Stimulated activated naive CD4-positive, alpha-beta T cell (primary cell): ENCODE data around the gene CACNG1.

Experiments
- DNase-seq, 6 experiments: peaks; one replicate each; lab custom pipeline; 2025; lab: John Stamatoyannopoulos, UW

CACNG1 gene

GRCh38 chr17:67051155-67051538 is 6.8 kb downstream of the CACNG1 start:
- DNase-seq, result no peak

- no peak for DNase-seq
These were observed 7.5 kb downstream of the CACNG1 start for GRCh38 chr17:67051837-67052236.

DNA sequence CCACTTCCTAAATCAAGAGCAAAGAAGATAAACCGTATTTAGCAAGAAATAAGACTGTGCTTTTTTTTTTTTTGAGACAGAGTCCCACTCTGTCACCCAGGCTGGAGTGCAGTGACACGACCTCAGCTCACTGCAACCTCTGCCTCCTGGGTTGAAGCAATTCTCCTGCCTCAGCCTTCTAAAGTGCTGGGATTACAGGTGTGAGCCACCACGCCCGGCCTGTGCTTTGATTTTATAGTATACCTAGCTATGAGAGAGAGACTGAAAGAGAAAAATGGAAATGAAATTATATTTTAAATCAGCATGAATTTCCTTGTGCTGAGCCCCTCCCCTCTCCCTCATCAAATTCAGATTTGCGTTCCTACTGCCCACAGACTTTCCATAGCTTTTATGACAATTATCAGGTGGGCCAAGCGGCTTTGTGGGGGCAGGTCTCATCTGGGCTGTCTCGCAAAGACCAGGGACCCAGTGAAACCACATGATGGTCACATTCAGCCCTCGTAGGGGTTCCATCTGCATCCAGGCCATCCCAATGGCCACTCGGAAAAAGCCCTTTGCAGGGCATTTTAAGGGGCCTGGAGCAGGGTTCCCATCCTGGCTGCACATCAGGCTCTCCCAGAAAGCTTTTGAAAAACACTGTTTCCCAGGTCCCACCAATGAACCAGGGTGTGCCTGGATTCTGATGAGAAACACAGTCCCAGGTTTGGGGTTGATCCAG is 8.5 kb downstream of the CACNG1 start:
- no peak for DNase-seq

- DNase-seq, result no peak
These were observed 9.2 kb downstream of the CACNG1 start for GRCh38 chr17:67053438-67054000.

- DNase-seq, result no peak
These were observed 9.7 kb downstream of the CACNG1 start for GRCh38 chr17:67054011-67054591.

DNA sequence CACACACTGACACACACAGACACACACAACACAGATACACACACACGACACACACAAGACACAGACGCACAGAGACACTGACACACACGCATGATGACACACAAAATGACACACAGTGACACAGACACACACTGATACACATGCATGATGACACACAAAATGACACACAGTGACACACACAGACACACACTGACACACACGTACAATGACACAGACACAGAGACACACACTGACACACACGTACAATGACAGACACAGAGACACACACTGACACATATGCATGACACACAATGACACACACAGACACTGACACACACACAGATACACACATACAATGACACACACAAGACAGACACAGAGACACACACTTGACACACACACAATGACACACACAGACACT is 10.3 kb downstream of the CACNG1 start:
- DNase-seq, result no peak

- no peak for DNase-seq
These were observed 10.7 kb downstream of the CACNG1 start for GRCh38 chr17:67055041-67055443.

DNA sequence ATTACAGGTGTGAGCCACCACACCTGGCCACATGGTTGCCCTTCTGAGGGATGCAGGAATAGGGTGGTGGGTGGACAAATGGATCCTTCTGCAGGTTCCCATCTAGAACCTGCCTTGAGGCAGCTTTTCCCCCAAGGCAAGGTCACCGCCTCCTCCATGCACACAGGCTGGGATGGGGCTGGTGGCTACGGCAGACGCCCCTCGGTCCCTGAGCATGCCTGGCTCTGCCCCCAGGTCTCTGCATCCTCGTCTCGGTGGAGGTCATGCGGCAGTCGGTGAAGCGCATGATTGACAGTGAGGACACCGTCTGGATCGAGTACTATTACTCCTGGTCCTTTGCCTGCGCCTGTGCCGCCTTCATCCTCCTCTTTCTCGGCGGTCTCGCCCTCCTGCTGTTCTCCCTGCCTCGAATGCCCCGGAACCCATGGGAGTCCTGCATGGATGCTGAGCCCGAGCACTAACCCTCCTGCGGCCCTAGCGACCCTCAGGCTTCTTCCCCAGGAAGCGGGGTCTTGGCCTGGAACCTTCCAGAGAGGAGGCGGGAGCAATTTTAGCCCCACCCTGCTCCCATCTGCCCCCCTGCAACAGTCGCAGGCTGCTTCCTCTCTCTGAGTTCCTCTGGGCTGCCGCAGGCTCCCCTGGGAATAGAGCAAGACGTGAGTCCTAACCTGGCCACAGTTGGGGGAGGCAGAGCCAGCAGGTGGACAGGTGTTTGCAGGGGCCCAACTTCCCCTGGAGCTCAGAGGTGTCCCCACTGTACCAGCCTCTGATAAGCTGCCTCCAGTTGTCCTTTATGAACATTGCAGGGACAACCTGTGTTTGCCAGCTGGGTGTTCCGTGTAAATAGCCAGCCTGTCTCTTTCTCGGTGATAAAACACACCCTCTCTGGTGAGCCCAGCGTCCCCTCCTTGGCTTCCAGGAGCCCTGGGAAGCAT is 11.7 kb downstream of the CACNG1 start:
- DNase-seq, result no peak

GRCh38 chr17:67056746-67057490 is 12.6 kb downstream of the CACNG1 start:
- DNase-seq, result no peak

GRCh38 chr17:67058036-67058435 is 13.7 kb downstream of the CACNG1 start:
- no peak for DNase-seq

- DNase-seq, result no peak
These were observed 15.0 kb downstream of the CACNG1 start for GRCh38 chr17:67059372-67059771.

- no peak for DNase-seq
These were observed 18.8 kb downstream of the CACNG1 start for GRCh38 chr17:67063141-67063540.

DNA sequence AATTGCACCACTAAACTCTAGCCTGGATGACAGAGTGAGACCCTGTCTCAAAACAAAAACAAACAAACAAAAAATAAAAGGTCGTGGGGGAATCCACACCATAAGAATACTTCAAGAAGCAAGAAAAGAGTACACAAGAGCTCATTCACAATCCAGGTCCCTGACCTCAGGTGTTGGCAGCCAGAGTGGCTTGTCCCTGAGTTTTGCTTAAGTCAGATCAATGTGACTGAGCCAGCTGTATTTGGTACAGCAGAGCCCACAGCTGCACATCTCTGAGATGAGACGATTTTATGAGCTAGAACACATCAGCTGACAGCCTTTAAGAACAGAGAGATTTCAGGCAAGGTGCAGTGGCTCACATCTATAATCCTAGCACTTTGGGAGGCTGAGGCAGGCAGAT is 22.4 kb downstream of the CACNG1 start:
- no peak for DNase-seq

DNA sequence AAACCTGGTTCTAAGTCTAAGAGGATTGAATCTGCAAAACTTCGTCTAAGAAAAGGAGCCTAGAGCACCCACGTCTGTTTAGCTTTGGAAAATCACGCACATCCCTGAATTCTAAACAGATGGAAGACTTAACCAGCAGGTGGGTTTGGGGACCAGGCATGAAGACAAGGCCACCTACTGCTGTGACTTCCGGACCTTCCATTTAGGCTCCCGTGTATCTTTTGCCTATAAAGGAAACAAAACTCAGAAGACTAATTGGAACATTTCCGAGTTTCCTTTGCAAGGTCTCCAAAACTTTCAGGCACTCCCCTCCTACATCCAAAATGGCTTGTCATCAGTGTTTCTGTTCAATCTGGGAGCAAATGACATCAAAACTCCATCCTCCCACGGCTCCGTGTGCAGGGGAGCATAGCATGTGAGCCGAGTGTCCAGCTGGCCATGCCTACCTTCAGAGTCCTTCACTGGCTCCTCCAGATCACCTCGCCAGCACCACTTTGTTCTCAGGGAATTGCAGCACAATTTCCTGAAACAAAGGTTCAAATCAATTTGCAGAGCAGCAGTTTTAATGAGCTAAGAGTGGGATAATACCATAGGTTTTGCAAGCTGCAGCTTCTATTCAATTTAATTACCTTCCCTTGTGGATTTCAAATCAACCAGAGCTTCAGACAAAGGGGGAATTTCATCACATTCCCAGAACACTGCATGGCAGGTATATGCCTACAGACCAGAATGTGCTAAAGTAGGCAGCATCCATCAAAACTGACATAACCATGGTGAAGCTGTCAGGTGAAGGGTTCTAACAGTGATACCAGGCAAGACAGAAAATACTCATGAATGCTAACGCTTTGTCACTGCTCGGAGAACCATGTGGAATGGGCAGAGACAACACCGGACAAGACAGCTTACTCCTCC is 23.5 kb downstream of the CACNG1 start:
- DNase-seq, result no peak

DNA sequence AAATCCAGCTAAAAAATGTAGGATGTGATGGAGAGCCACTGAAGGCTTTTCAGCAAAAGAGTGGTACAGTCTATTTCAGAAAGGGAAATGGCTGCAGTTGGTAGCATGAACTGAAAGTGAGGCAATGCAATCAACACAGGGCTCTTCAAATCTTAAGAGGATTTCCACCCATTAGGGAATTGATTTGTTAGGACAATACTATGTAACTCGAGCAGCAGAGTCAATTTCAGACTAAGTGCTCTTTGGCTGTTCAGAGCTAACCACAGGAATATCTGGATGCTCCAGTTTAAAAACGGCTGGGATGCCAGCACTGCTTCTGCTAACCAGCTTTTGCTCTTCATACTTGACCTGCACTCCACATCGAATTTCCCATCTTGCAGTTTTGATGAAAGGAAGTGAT is 24.6 kb downstream of the CACNG1 start:
- no peak for DNase-seq

DNA sequence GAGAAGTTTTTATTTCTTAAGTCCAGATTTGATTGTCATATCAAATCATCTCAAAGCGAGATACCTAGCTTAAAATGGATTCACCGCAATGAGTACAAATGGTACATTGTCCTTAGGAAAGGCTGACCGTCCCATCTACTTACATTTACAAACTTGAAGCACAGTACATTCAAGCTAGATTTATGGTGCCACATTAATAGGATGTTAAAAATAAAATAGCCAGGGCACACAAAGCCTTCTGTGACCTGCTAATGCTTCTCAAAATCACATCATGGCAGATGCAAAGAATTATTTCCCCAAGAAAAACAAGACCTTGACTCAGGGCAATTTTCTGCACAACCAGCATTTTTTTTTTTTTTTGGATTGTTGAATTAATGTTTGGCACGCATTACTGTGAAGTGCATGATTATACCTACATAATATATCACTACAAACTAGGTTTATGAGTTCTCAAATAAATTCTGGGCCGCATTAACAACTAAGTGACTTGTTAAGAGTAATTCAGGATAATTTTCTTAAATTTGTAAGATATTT is 25.3 kb downstream of the CACNG1 start:
- DNase-seq, result no peak

GRCh38 chr17:67071595-67071994 is 27.2 kb downstream of the CACNG1 start:
- DNase-seq, result no peak

DNA sequence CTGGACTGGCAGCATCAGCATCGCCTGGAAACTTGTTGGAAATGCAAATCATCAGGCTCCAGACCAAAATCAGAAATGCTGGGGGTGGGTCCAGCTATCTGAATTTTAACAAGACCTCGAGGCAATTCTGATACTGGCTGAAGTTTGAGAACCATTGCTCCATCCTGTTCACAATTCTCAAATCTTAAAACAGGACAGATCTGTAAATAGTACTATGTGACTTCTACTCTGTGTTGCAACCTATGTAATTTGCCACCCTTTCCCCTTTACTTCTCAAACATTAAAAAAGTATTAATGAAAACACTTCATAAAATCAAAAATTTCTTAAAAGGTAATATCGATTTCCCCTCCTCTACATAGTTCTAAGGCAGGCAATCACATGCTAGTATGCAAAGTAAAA is 28.5 kb downstream of the CACNG1 start:
- DNase-seq, result no peak

- DNase-seq, result no peak
These were observed 30.4 kb downstream of the CACNG1 start for GRCh38 chr17:67074781-67075180.

DNA sequence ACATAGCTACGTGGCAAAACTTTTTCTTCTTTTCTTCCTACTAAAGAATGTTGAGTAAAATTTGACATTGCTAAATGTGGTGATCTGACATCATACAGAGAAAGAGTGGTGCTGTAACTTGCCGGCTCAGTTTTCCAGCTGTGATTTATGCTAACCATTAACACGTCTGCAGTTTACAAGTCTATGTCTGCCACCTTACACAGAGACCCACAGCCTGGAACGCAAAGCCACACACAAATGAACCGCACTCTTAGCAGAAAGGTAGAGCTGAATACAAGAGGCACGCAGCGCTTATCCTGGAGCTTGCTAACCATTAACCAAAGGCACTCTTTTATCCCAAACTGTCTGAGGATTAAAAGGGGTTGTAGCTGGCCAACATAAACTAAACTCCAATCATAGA is 31.9 kb downstream of the CACNG1 start:
- no peak for DNase-seq

DNA sequence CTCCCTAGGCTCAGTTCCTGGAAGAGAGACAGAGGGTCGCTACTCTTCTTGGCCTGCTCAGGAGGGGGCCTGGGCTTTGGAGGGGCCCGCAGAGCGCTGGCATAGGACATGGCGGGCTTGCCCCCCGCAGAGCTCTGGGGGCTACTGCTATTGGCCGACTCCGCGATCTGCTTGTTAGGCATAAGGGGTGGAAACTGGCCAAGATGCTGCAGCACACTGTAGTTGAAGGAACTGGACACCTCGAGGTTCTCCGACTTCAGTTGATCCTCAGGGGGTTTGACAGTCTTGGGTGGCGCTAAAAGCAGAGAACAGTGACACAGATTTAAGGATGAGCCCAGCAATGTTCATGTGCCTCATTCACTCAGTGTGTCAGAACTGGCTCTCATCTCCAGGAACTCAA is 33.9 kb downstream of the CACNG1 start:
- DNase-seq, result no peak
